Occipital lobe (tissue), 2 donors: ENCODE measurements around the gene MGME1. TPM values are rescaled to one million over a fixed set of nuclear protein-coding genes. Genes with fewer than 3 reads are reported as not detected.
"Not testable (repeated sequence)": the region's sequence is repeated elsewhere in the genome, so short reads cannot be mapped to it uniquely, and the experiment has no call there.

Experiments
- DNase-seq: peaks from one replicate; lab custom pipeline; 2025; lab: John Stamatoyannopoulos, UW
- total RNA-seq: library from RNA; depleted of rRNA; stranded (reverse); fragments of >200 nt; gene quantifications from one replicate; pipeline ENCODE4 v1.2.3, GENCODE V29; 2014

The MGME1 gene
- total RNA-seq, 1 donor from 2014 or later: 8.4 TPM

GRCh38 chr20:17959257-17959627, 9.6 kb upstream of the MGME1 start:
- DNase-seq: no peak

- not testable (repeated sequence) for DNase-seq
Observed at GRCh38 chr20:17960400-17960885, 8.4 kb upstream of the MGME1 start.

- DNase-seq: no peak
Observed at GRCh38 chr20:17960927-17961586, 7.8 kb upstream of the MGME1 start.

- DNase-seq: no peak
Observed at GRCh38 chr20:17961587-17961940, 7.3 kb upstream of the MGME1 start.

- no peak for DNase-seq
Observed at GRCh38 chr20:17963114-17963897, 5.5 kb upstream of the MGME1 start.

- DNase-seq: no peak
Observed at GRCh38 chr20:17964073-17964472, 4.7 kb upstream of the MGME1 start.

- no peak for DNase-seq
Observed at GRCh38 chr20:17964632-17965031, 4.2 kb upstream of the MGME1 start.

- no peak for DNase-seq
Observed at GRCh38 chr20:17965042-17965697, 3.6 kb upstream of the MGME1 start.

GRCh38 chr20:17966432-17967310, 2.1 kb upstream of the MGME1 start:
- no peak for DNase-seq

GRCh38 chr20:17967521-17968365, 1.1 kb upstream of the MGME1 start:
- no peak for DNase-seq

- peak; percentile 57 for DNase-seq
Observed at GRCh38 chr20:17969278-17969883, 563 bp downstream of the MGME1 start.

- DNase-seq: no peak
Observed at GRCh38 chr20:17969884-17970409, 1.1 kb downstream of the MGME1 start.

- DNase-seq: no peak
Observed at GRCh38 chr20:17971300-17972013, 2.6 kb downstream of the MGME1 start.

GRCh38 chr20:17972121-17972520, 3.3 kb downstream of the MGME1 start:
- no peak for DNase-seq

- DNase-seq: no peak
Observed at GRCh38 chr20:17976305-17976704, 7.5 kb downstream of the MGME1 start.

GRCh38 chr20:17985388-17986018, 16.7 kb downstream of the MGME1 start:
- DNase-seq: no peak

GRCh38 chr20:17987988-17988387, 19.2 kb downstream of the MGME1 start:
- DNase-seq: no peak

- no peak for DNase-seq
Observed at GRCh38 chr20:17990278-17990972, 21.6 kb downstream of the MGME1 start.
